Stomach (tissue), 9 donors: Measurements from ENCODE around the gene DPF3. TPM values are rescaled to one million over a fixed set of nuclear protein-coding genes. Genes with fewer than 3 reads are reported as not detected.

ENCODE experiments used
- DNase-seq, 2 donors: peaks; one replicate each; pipeline versions ENCODE4 v3.0.0 to v3.0.0-alpha.2; 2013 to 2019
- H3K27ac ChIP-seq, 5 donors: fragments of 200-600 bp in 4 of 5; sonication (generic) in 4 of 5; one replicate each; pipeline ENCODE4 v1.5.1; 2013 to 2019; ENCODE audit warnings: mild to moderate bottlenecking in 1 of 5, moderate library complexity in 1 of 5
- H3K27me3 ChIP-seq, 3 donors: fragments of 200-600 bp; sonication (generic); one replicate each; pipeline ENCODE4 v1.5.1; 2017 to 2019; ENCODE audit warnings: mixed run types in 1 of 3
- H3K36me3 ChIP-seq, 4 donors: fragments of 200-600 bp; sonication (generic); 1 replicate in 3 of 4; 2 replicates in 1 of 4; pipeline ENCODE4 v1.5.1; 2016 to 2019
- H3K4me1 ChIP-seq, 4 donors: fragments of 200-600 bp; sonication (generic); one replicate each; pipeline ENCODE4 v1.5.1; 2016 to 2019
- H3K4me3 ChIP-seq, 4 donors: fragments of 200-600 bp; sonication (generic) in 3 of 4; one replicate each; pipeline ENCODE4 v1.5.1; 2016 to 2019; ENCODE audit warnings: mild to moderate bottlenecking in 1 of 4
- H3K9me3 ChIP-seq, 4 donors: fragments of 200-600 bp; sonication (generic); one replicate each; pipeline ENCODE4 v1.5.1; 2016 to 2019
- CTCF ChIP-seq, 7 experiments: fragments of 450-650 bp in 4 of 7; fragments of 200-600 bp in 3 of 7; sonication (generic) in 3 of 7; IDR thresholded peaks; one replicate each; pipeline ENCODE4 v1.5.1; 2016 to 2019; ENCODE audit warnings: antibody characterized with exemption in 7 of 7, control low read depth in 2 of 7, mild to moderate bottlenecking in 1 of 7
- EP300 ChIP-seq: sonication (generic); formaldehyde crosslinking; IDR thresholded peaks from one replicate; pipeline ENCODE4 v1.6.1; 2017; ENCODE audit warnings: antibody characterized with exemption
- POLR2A ChIP-seq, 4 donors: fragments of 450-650 bp; IDR thresholded peaks; one replicate each; pipeline ENCODE4 v1.6.1; 2016; ENCODE audit warnings: antibody characterized with exemption in 4 of 4, control low read depth in 2 of 4, mild to moderate bottlenecking in 1 of 4, moderate library complexity in 1 of 4
- POLR2AphosphoS5 ChIP-seq, 3 donors: sonication (generic); formaldehyde crosslinking; IDR thresholded peaks; one replicate each; pipeline ENCODE4 v1.6.1; 2016; ENCODE audit warnings: antibody characterized with exemption in 3 of 3
- WGBS, 5 donors: extraction: QIAGEN DNeasy Blood & Tissue Kit in 3 of 5; methylation state at CpG; one replicate each; pipeline versions ENCODE4 v1.1.5 to v1.1.7; 2013 to 2018; 5-methylcytosine and 5-hydroxymethylcytosine counted together
- intact Hi-C: fragments of 100-400 bp; cut with DNase I; formaldehyde crosslinking; loops from one replicate; pipeline ENCODE4 v1.15.1; 2023; ENCODE audit warnings: low total_unique reads
- polyA plus RNA-seq, 3 donors: library from polyadenylated mRNA; stranded (reverse); fragments of 200-250 nt; gene quantifications; one replicate each; pipeline ENCODE4 v1.2.3, GENCODE V29; 2013
- small RNA-seq, 4 donors: library from RNA; depleted of rRNA; stranded (forward); fragments of <200 nt; gene quantifications; one replicate each; pipeline ENCODE3, GENCODE V24; 2016
- total RNA-seq, 5 donors: library from RNA; depleted of rRNA; stranded (reverse); fragments of >200 nt; gene quantifications; one replicate each; pipeline versions ENCODE4 v1.1.0 to v1.2.3, GENCODE V29; 2014 to 2016
- donor health status: healthy with polysubstance abuse.
- donor health status: Bipolar disorder and iron deficiency.
- donor health status: healthy.

The DPF3 gene
- total and polyA plus RNA-seq, 8 donors = 0.20 to 113 (median 3.7) TPM

GRCh38 chr14:72576258-72576657 is 317.6 kb downstream of the DPF3 start:
- H3K36me3 ChIP-seq = no peaks in the 10 kb centered on the region
- intact Hi-C loops = no loop called here
- H3K27me3 ChIP-seq = peaks cover 0 to 18% (median 0%) of the 10 kb centered on the region in 3 donors
- peaks cover 0 to 11% (median 0%) of the 10 kb centered on the region in 4 donors for H3K4me1 ChIP-seq
- 73 to 89% (median 74%) methylated on average over 1 of the region's 1 CpG for WGBS, 5 donors
- TF ChIP-seq EP300 (no peak), CTCF (IDR thresholded peaks at IDR 0.05) (no peak), POLR2AphosphoS5 (IDR thresholded peaks at IDR 0.05) (no peak), POLR2A (IDR thresholded peaks at IDR 0.05) (no peak)
- DNase-seq = no peak
- H3K4me3 ChIP-seq = no peak overlapping the region
- H3K27ac ChIP-seq = no peak overlapping the region
- H3K9me3 ChIP-seq = no peaks in the 10 kb centered on the region

GRCh38 chr14:72574715-72575114 is 319.2 kb downstream of the DPF3 start:
- Histone ChIP-seq H3K4me1 (peaks cover 0 to 11% (median 0%) of the 10 kb centered on the region in 4 donors), H3K36me3 (no peaks in the 10 kb centered on the region), H3K27me3 (peaks cover 0 to 18% (median 0%) of the 10 kb centered on the region in 3 donors), H3K9me3 (no peaks in the 10 kb centered on the region), H3K4me3 (no peak overlapping the region), H3K27ac (no peak overlapping the region)
- WGBS, 5 donors = 97 to 100% (median 100%) methylated on average over 1 of the region's 1 CpG
- DNase-seq = no peak
- intact Hi-C loops = no loop called here
- TF ChIP-seq POLR2AphosphoS5 (IDR thresholded peaks at IDR 0.05) (no peak), POLR2A (IDR thresholded peaks at IDR 0.05) (no peak), EP300 (no peak), CTCF (IDR thresholded peaks at IDR 0.05) (no peak)

GRCh38 chr14:72573725-72574417 is 320.0 kb downstream of the DPF3 start:
- H3K9me3 ChIP-seq = no peaks in the 10 kb centered on the region
- TF ChIP-seq POLR2AphosphoS5 (IDR thresholded peaks at IDR 0.05) (no peak), CTCF (IDR thresholded peaks at IDR 0.05) (no peak), EP300 (no peak), POLR2A (IDR thresholded peaks at IDR 0.05) (no peak)
- H3K4me3 ChIP-seq = no peak overlapping the region
- H3K4me1 ChIP-seq = peaks cover 0 to 11% (median 0%) of the 10 kb centered on the region in 4 donors
- intact Hi-C loops = no loop called here
- WGBS, 5 donors = 42 to 61% (median 57%) methylated on average over 9 of the region's 9 CpGs
- H3K27ac ChIP-seq = no peak overlapping the region
- peaks cover 0 to 18% (median 0%) of the 10 kb centered on the region in 3 donors for H3K27me3 ChIP-seq
- DNase-seq = no peak
- H3K36me3 ChIP-seq = no peaks in the 10 kb centered on the region

Small RNA genes within 50 kb of the gene (small RNA-seq; reads per million reads assigned to genes)
- 0 reads per million in 4 donors for gene RF00019

Other genes starting within 250 kb of the DPF3 start
- 100 to 1,000 TPM in 1 of 5 donors, 10 to 100 TPM in 2, 1 to 10 TPM in 1, under 1 TPM in 1; 0.58 to 139 (median 11.4) TPM for gene DCAF4, start 32.4 kb upstream of the DPF3 start, total RNA-seq
- 1 to 10 TPM; 4.8 to 7.9 (median 7.4) TPM for gene DCAF4, start 32.4 kb upstream of the DPF3 start, polyA plus RNA-seq
- gene ZFYVE1, start 133.0 kb upstream of the DPF3 start, total RNA-seq = 10 to 100 TPM in 3 of 5 donors, 1 to 10 TPM in 2; 2.7 to 50.8 (median 14.5) TPM
- gene ZFYVE1, start 133.0 kb upstream of the DPF3 start, polyA plus RNA-seq = 1 to 10 TPM; 3.4 to 6.1 (median 5.5) TPM
- 100 to 1,000 TPM; 100 to 149 (median 119) TPM for gene RBM25, start 164.4 kb upstream of the DPF3 start, total RNA-seq
- 10 to 100 TPM; 15.5 to 47.2 (median 28.8) TPM for gene RBM25, start 164.4 kb upstream of the DPF3 start, polyA plus RNA-seq
- 10 to 100 TPM; 17.9 to 89.8 (median 36.4) TPM for gene PSEN1, start 242.4 kb upstream of the DPF3 start, total RNA-seq
- gene PSEN1, start 242.4 kb upstream of the DPF3 start, polyA plus RNA-seq = 10 to 100 TPM in 2 of 3 donors, 1 to 10 TPM in 1; 5.8 to 18.6 (median 11.8) TPM